ENCODE results near the gene C2orf81.

DNA sequence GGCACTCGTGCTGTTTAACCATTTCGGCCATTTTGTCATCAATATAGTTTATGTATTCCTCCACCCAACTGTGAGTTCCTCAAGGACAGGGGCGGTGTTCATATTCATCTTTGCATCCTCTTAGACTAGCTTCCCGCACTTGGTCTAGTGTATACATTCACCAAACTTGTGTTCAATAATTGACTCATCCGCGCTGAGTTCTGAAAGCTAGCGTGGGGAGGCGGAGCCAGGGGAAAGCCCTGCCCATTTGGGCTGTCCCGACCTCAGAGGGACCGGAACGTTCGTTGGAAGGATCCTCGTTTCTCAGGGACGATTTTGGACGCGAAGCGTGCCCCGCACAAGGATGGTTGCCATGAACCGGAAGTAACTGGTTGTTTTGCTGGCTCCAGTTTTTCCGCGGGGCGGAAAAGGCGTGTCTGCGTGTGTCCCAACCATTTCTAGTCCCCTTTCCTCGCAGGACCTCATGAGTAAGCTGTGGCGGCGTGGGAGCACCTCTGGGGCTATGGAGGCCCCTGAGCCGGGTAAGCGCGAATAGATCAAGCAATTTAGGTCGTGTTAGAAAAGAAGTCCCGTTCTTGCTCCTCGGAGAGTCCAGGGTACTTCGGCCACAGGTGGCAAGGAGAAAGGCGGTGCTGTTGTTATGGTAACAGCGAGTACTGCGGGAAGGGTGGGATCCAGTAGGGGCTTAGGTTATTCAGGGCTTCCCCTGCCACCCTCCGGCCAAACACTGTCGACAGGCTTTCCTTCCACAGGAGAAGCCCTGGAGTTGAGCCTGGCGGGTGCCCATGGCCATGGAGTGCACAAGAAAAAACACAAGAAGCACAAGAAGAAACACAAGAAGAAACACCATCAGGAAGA, 33.5 kb upstream of the C2orf81 start, which contains the start of gene INO80B:
- TF ChIP-seq, protein P1, sequence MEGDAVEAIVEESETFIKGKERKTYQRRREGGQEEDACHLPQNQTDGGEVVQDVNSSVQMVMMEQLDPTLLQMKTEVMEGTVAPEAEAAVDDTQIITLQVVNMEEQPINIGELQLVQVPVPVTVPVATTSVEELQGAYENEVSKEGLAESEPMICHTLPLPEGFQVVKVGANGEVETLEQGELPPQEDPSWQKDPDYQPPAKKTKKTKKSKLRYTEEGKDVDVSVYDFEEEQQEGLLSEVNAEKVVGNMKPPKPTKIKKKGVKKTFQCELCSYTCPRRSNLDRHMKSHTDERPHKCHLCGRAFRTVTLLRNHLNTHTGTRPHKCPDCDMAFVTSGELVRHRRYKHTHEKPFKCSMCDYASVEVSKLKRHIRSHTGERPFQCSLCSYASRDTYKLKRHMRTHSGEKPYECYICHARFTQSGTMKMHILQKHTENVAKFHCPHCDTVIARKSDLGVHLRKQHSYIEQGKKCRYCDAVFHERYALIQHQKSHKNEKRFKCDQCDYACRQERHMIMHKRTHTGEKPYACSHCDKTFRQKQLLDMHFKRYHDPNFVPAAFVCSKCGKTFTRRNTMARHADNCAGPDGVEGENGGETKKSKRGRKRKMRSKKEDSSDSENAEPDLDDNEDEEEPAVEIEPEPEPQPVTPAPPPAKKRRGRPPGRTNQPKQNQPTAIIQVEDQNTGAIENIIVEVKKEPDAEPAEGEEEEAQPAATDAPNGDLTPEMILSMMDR (IDR thresholded peaks at IDR 0.05 in 8 of 11, conservative IDR thresholded peaks at IDR 0.05 in 3 of 11), result peak in 4 of 11 experiments; percentile 5 to 32 (median 20)
- TF ChIP-seq POLR2AphosphoS5 (IDR thresholded peaks at IDR 0.05) (peak; percentile 77 to 94 (median 89)), POLR2A (IDR thresholded peaks at IDR 0.05) (peak in 1 of 3 donors; percentile 92)

Measured in spleen (tissue), 7 donors.